DMS53 treated with DMSO at 0.1 percent for 48 hours (cell line): ENCODE data around the gene TOE1.
"Not testable (repeated sequence)": the region's sequence is repeated elsewhere in the genome, so short reads cannot be mapped to it uniquely, and the experiment has no call there.

Experiments
- DNase-seq: peaks from one replicate; lab custom pipeline; 2025; ENCODE audit not compliant: unreplicated experiment; lab: John Stamatoyannopoulos, UW

TOE1 gene

GRCh38 chr1:45354838-45355237 lies 14.9 kb downstream of the TOE1 start:
- DNase-seq, result no peak

GRCh38 chr1:45355683-45356082 lies 15.7 kb downstream of the TOE1 start:
- no peak for DNase-seq

- DNase-seq, result peak; percentile 60
Observed at GRCh38 chr1:45356186-45356585, 16.2 kb downstream of the TOE1 start.

- DNase-seq, result peak; percentile 38
Observed at GRCh38 chr1:45359882-45360513, 20.0 kb downstream of the TOE1 start.

GRCh38 chr1:45360981-45361380 lies 21.0 kb downstream of the TOE1 start:
- DNase-seq, result not testable (repeated sequence)

GRCh38 chr1:45364294-45364693 lies 24.3 kb downstream of the TOE1 start:
- no peak for DNase-seq

GRCh38 chr1:45365051-45365450 lies 25.1 kb downstream of the TOE1 start:
- no peak for DNase-seq

GRCh38 chr1:45370575-45370974 lies 30.6 kb downstream of the TOE1 start:
- DNase-seq, result no peak

GRCh38 chr1:45373573-45373972 lies 33.6 kb downstream of the TOE1 start:
- DNase-seq, result no peak

GRCh38 chr1:45375104-45376090 lies 35.4 kb downstream of the TOE1 start:
- no peak for DNase-seq

GRCh38 chr1:45378184-45378583 lies 38.2 kb downstream of the TOE1 start:
- no peak for DNase-seq

- DNase-seq, result no peak
Observed at GRCh38 chr1:45379524-45379923, 39.6 kb downstream of the TOE1 start.

GRCh38 chr1:45380125-45380524 lies 40.2 kb downstream of the TOE1 start:
- no peak for DNase-seq

GRCh38 chr1:45380730-45381129 lies 40.8 kb downstream of the TOE1 start:
- DNase-seq, result no peak

GRCh38 chr1:45381243-45381642 lies 41.3 kb downstream of the TOE1 start:
- DNase-seq, result no peak

GRCh38 chr1:45383191-45383590 lies 43.2 kb downstream of the TOE1 start:
- no peak for DNase-seq

GRCh38 chr1:45384213-45384612 lies 44.2 kb downstream of the TOE1 start:
- not testable (repeated sequence) for DNase-seq

GRCh38 chr1:45385302-45385701 lies 45.3 kb downstream of the TOE1 start:
- DNase-seq, result peak; percentile 45

GRCh38 chr1:45386219-45386618 lies 46.2 kb downstream of the TOE1 start:
- DNase-seq, result no peak
